Stimulated activated effector memory CD8-positive, alpha-beta T cell treated with anti-CD3 and anti-CD28 coated beads, Interleukin-12 subunit alpha, Interleukin-12 subunit beta, amount 100 ng/mL, for 72 hours (primary cell): ENCODE measurements around the gene ULK2.
A peak's percentile ranks its signal among the peaks of the same experiment; 100 is the strongest.

Source experiments
- ATAC-seq: fragments of 150-1000 bp; cut with Tn5 transposase; 2 replicates; pipeline ENCODE4 v1.10.0; 2021
- DNase-seq, 2 donors: peaks; one replicate each; pipeline ENCODE4 v3.0.0; 2021 to 2022; ENCODE audit warnings: low spot score in 2 of 2
- H3K27ac Mint-ChIP-seq: one replicate; pipeline ENCODE4 v1.8.0; 2022; ENCODE audit warnings: mild to moderate bottlenecking, mixed read lengths
- H3K36me3 Mint-ChIP-seq: one replicate; pipeline ENCODE4 v1.8.0; 2022; ENCODE audit warnings: mild to moderate bottlenecking, mixed read lengths
- H3K4me1 Mint-ChIP-seq: one replicate; pipeline ENCODE4 v1.8.0; 2022; ENCODE audit warnings: mixed read lengths
- H3K4me3 Mint-ChIP-seq: one replicate; pipeline ENCODE4 v1.8.0; 2022; ENCODE audit warnings: mild to moderate bottlenecking, mixed read lengths
- H3K9me3 Mint-ChIP-seq: one replicate; pipeline ENCODE4 v1.8.0; 2022; ENCODE audit warnings: mixed read lengths

The ULK2 gene

DNA sequence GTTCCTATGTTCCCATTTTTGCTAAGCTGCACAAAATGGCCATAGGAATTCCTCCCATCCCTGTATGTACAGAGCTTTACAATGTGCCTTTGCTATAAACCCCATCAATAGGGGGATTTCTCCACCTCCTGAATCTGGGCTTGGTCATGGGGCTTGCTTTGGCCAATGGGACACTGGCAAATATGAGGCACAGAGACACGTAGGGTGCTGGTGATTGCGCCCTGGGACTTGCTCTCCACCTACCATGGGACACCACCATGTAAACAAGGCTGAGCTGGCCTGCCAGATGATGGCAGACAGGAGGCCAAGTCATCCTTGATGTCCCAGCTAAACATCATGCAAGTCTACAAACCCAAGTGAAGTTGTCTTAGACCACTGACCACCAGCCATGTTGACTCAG is 104.3 kb downstream of the ULK2 start:
- Mint-ChIP-seq H3K4me3 (no peak overlapping the region), H3K27ac (no peak overlapping the region), H3K4me1 (peaks cover 13% of the 10 kb centered on the region), H3K36me3 (no peaks in the 10 kb centered on the region), H3K9me3 (no peaks in the 10 kb centered on the region)
- DNase-seq (no peak), ATAC-seq (no peak)

DNA sequence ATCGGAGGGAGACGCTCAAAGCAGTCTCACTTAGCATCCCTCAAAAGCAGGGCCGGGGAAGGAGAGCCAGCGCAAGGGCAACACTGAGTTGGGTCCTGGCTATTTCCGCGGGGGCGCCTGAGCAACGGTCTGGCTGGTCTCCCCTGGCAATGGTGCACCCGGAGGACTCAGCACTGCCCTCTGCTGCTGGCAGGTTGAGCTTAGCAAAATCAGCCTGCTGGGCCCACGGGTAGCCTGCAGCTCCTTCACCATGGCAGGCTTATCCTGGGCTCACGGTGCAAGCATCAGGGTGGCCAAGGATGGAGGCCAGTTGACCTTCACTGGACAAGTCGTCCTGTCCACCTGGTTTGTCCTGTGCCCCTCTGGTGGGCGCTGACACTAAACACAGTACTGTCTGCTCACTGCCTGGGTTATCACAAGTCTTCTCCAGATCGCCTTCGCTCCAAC is 105.2 kb downstream of the ULK2 start:
- H3K27ac Mint-ChIP-seq: no peak overlapping the region
- peak; percentile 69 for ATAC-seq
- H3K4me3 Mint-ChIP-seq: no peak overlapping the region
- H3K4me1 Mint-ChIP-seq: peaks cover 9% of the 10 kb centered on the region
- H3K9me3 Mint-ChIP-seq: no peaks in the 10 kb centered on the region
- peak; percentile 60 to 77 for DNase-seq
- no peaks in the 10 kb centered on the region for H3K36me3 Mint-ChIP-seq

- no peak overlapping the region for H3K27ac Mint-ChIP-seq
- no peaks in the 10 kb centered on the region for H3K9me3 Mint-ChIP-seq
- no peak overlapping the region for H3K4me3 Mint-ChIP-seq
- no peaks in the 10 kb centered on the region for H3K36me3 Mint-ChIP-seq
- no peak for DNase-seq
- no peak for ATAC-seq
- H3K4me1 Mint-ChIP-seq: peaks cover 2% of the 10 kb centered on the region
Observed at GRCh38 chr17:19760746-19761145, 107.0 kb downstream of the ULK2 start.

GRCh38 chr17:19759568-19760549 is 107.9 kb downstream of the ULK2 start:
- Mint-ChIP-seq H3K9me3 (no peaks in the 10 kb centered on the region), H3K27ac (no peak overlapping the region), H3K4me3 (no peak overlapping the region), H3K4me1 (peaks cover 6% of the 10 kb centered on the region), H3K36me3 (no peaks in the 10 kb centered on the region)
- no peak for DNase-seq
- ATAC-seq: no peak

- no peaks in the 10 kb centered on the region for H3K9me3 Mint-ChIP-seq
- H3K4me3 Mint-ChIP-seq: no peak overlapping the region
- H3K27ac Mint-ChIP-seq: no peak overlapping the region
- ATAC-seq: no peak
- H3K36me3 Mint-ChIP-seq: no peaks in the 10 kb centered on the region
- peaks cover 6% of the 10 kb centered on the region for H3K4me1 Mint-ChIP-seq
- no peak for DNase-seq
Observed at GRCh38 chr17:19757536-19758180, 110.1 kb downstream of the ULK2 start.

DNA sequence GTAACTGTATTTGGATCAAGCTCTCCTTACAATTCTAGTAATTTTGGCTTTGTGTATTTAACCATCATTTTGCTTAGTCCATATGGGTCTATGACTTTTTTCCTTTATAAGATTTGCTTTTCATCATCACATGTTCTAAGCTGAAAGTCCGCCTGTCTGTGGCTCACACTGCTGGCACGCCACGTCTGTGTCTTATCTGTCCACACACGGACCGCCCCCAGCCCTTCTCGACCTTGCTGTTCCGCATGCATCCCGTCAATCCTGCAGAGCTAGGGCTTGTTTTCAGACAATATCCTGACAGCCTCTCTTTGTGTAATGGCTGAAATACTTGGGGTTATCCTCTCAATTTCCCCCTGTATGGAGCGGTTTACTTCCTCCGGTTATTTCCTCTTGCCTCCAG is 111.2 kb downstream of the ULK2 start:
- Mint-ChIP-seq H3K4me3 (no peak overlapping the region), H3K9me3 (no peaks in the 10 kb centered on the region), H3K27ac (no peak overlapping the region), H3K4me1 (peaks cover 6% of the 10 kb centered on the region), H3K36me3 (no peaks in the 10 kb centered on the region)
- no peak for ATAC-seq
- DNase-seq: no peak

DNA sequence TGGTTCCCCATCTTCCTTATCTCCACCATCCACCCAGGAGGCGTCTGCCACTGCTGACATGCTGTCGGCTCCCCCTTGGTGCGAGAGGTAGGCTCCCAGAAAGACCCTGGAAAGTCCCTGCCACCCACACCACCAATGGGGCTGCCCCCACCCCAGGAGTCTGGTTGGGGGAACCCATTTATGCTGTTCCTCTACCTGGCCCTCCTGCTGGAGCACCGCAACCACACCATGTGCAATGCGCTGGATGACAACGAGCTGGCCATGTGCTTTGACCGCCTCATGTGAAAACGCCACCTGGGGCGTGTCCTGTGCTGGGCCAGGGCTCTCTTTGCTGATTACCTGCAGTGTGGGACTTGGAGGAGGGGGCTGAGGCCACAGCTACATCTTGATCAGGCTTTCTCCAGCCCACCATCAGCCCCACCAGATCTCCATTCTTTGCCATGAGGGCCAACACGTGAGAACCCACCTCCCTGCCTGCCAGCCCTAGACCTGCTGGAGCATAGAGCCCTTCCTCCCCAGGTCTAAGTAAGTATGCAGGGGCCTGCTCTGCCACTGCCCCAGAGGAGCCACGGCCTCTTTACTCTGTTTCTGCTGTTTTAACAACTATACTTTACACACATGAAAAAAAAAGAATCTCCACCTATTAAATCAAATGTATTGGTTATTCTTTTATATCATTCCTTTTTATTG is 111.8 kb downstream of the ULK2 start:
- peaks cover 6% of the 10 kb centered on the region for H3K4me1 Mint-ChIP-seq
- no peak overlapping the region for H3K4me3 Mint-ChIP-seq
- DNase-seq: no peak
- H3K27ac Mint-ChIP-seq: no peak overlapping the region
- no peak for ATAC-seq
- no peaks in the 10 kb centered on the region for H3K36me3 Mint-ChIP-seq
- no peaks in the 10 kb centered on the region for H3K9me3 Mint-ChIP-seq

- peaks cover 6% of the 10 kb centered on the region for H3K4me1 Mint-ChIP-seq
- DNase-seq: no peak
- H3K9me3 Mint-ChIP-seq: no peaks in the 10 kb centered on the region
- no peak overlapping the region for H3K27ac Mint-ChIP-seq
- H3K4me3 Mint-ChIP-seq: no peak overlapping the region
- ATAC-seq: no peak
- no peaks in the 10 kb centered on the region for H3K36me3 Mint-ChIP-seq
Observed at GRCh38 chr17:19755392-19755791, 112.3 kb downstream of the ULK2 start.

DNA sequence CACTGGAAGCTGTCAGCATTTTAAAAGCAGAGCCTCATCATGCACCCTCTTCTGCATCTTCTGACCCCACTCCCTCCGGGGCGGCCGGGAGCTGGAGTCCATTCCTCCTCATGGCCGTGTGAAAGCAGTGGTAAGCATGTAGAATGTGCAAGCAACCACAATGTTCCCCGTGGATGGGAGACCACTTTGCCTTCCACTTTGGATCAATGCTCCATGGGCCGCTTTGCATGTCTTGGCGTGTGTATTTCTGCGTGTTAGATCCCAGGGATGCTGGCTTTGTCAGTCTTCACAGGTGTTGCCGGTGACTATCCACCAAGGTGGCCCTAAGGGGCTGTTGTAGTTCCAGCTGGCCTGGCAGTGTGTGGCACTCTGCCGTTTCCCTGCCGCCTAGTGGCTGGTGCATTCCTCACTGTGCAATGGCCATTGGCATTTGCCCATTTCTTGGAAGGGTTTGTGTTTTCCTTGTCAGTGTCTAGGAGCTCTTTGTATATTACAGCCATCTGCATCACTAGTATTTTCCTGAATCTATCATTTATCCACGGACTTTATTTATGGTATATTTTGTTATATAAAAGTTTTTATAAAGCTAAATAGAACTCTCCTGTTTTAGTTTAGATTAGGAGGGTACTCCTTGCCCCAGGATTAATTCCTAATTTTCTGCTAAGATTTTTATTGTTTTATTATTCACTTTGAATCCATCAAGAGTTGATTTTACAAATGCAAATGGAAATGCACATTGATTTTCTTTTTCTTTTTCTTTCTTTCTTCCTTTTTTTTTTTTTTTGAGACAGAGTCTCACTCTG is 113.9 kb downstream of the ULK2 start:
- Mint-ChIP-seq H3K36me3 (no peaks in the 10 kb centered on the region), H3K9me3 (no peaks in the 10 kb centered on the region), H3K4me1 (peaks cover 16% of the 10 kb centered on the region), H3K27ac (no peak overlapping the region), H3K4me3 (no peak overlapping the region)
- ATAC-seq (no peak), DNase-seq (no peak)

DNA sequence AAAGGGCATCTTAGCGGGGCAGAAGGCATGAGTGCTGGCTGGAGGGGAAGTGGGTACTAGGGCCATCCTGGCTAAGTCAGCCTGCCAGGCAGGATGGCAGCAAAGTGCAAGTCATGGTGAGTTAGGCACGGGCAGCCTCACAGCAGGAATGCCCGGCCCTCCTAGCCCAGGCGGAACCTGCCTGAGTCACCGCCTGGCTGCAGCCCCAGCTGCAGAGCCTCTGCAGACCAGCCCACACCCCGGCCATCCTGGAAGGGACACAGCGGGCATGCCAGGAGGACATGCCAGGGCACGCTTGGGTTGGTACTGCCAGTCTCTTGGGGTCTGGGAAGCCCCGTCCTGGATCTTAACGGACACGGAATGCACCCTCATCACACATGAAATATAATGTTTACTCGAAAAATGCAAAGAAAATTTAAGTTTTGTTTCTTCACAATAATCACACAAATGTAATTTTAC is 114.7 kb downstream of the ULK2 start:
- no peaks in the 10 kb centered on the region for H3K9me3 Mint-ChIP-seq
- ATAC-seq (no peak), DNase-seq (no peak)

GRCh38 chr17:19752216-19753050 is 115.3 kb downstream of the ULK2 start:
- ATAC-seq: no peak
- no peak overlapping the region for H3K27ac Mint-ChIP-seq

More for the DNA sequence above, 114.7 kb downstream of the ULK2 start:
- Mint-ChIP-seq H3K36me3 (no peaks in the 10 kb centered on the region), H3K4me3 (no peak overlapping the region), H3K27ac (no peak overlapping the region), H3K4me1 (peaks cover 16% of the 10 kb centered on the region)

DNA sequence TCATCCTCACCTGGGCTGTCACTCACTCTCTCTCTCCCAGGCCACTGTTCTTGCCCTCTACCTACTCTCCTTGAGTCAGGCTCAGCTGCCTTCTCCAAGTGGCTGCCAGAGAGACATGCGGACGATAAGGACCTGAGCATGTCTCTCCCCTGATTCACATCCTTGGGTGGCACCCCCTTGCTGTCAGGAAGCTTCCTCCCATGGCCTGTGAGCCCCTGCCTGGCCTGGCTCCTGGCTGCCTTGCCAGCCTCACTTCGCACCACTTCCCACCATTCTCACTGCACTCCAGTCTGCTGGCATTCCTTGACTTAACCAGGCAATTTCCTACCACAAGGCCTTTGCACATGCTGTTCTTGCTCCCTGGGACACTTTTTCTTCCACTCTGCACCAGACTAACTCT is 116.9 kb downstream of the ULK2 start:
- Mint-ChIP-seq H3K4me3 (no peak overlapping the region), H3K27ac (no peak overlapping the region), H3K9me3 (no peaks in the 10 kb centered on the region), H3K4me1 (peaks cover 15% of the 10 kb centered on the region), H3K36me3 (no peaks in the 10 kb centered on the region)
- DNase-seq (no peak), ATAC-seq (no peak)

More at GRCh38 chr17:19752216-19753050, 115.3 kb downstream of the ULK2 start:
- Mint-ChIP-seq H3K9me3 (no peaks in the 10 kb centered on the region), H3K4me3 (no peak overlapping the region), H3K36me3 (no peaks in the 10 kb centered on the region), H3K4me1 (peaks cover 16% of the 10 kb centered on the region)
- DNase-seq: no peak

DNA sequence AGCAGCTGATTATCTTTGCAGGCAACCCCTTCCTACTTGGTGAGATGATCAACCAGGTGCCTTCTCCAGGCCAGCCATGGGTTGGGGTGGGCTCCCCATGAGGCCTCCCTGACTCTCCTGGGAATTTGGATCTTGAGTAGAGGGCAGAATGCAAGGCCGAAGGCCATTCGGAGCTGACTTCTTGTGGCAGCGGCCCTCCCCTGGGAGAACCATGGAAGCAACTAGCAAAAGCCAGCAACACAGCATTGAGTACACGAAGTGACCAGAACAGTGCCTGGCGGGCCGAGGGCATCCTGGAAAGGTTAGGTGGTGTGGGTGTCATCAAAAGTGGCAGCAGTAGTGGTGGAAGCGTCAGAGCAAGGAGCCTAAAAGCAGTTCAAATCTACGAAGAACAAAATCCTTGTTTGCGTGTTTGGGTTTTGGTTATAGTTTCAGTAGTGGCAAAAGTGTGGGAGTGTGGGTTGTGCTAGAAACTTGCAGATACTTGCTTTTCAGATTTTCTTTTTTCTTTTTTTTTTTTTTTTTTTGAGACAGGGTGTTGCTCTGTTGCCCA is 117.6 kb downstream of the ULK2 start:
- H3K4me3 Mint-ChIP-seq: no peak overlapping the region
- DNase-seq (no peak), ATAC-seq (no peak)
- H3K36me3 Mint-ChIP-seq: no peaks in the 10 kb centered on the region
- H3K9me3 Mint-ChIP-seq: no peaks in the 10 kb centered on the region
- peaks cover 14% of the 10 kb centered on the region for H3K4me1 Mint-ChIP-seq
- no peak overlapping the region for H3K27ac Mint-ChIP-seq

- no peak overlapping the region for H3K27ac Mint-ChIP-seq
- no peaks in the 10 kb centered on the region for H3K9me3 Mint-ChIP-seq
- DNase-seq: no peak
- peaks cover 18% of the 10 kb centered on the region for H3K4me1 Mint-ChIP-seq
- H3K4me3 Mint-ChIP-seq: no peak overlapping the region
- ATAC-seq: no peak
- H3K36me3 Mint-ChIP-seq: no peaks in the 10 kb centered on the region
Observed at GRCh38 chr17:19748807-19749193, 118.9 kb downstream of the ULK2 start.
